RWPE2 (cell line): ENCODE data around the gene APBA1.

ENCODE experiments used
- ATAC-seq: fragments of 200-7000 bp; cut with Tn5 transposase; 3 replicates; pipeline ENCODE4 v1.9.1; 2021; ENCODE audit warnings: low read depth
- DNase-seq: peaks from one replicate; pipeline ENCODE4 v3.0.0-alpha.2; 2020; ENCODE audit warnings: low spot score
- H3K27ac ChIP-seq: fragments of 450-650 bp; 2 replicates; pipeline ENCODE4 v1.5.1; 2017; ENCODE audit warnings: mild to moderate bottlenecking; ENCODE audit not compliant: poor library complexity, severe bottlenecking
- H3K27me3 ChIP-seq: fragments of 250-450 bp; sonication (Bioruptor Pico); 2 replicates; pipeline ENCODE4 v1.5.1; 2021; ENCODE audit warnings: mild to moderate bottlenecking, moderate library complexity; ENCODE audit not compliant: insufficient read depth, poor library complexity, severe bottlenecking
- H3K36me3 ChIP-seq: fragments of 250-450 bp; sonication (Bioruptor Pico); 2 replicates; pipeline ENCODE4 v1.5.1; 2020; ENCODE audit warnings: low read depth, mild to moderate bottlenecking, moderate library complexity
- H3K4me1 ChIP-seq: fragments of 250-450 bp; sonication (Bioruptor Pico); 2 replicates; pipeline ENCODE4 v1.5.1; 2021; ENCODE audit warnings: mild to moderate bottlenecking, moderate library complexity; ENCODE audit not compliant: insufficient read depth, poor library complexity, severe bottlenecking
- H3K4me3 ChIP-seq: fragments of 250-450 bp; sonication (Bioruptor Pico); 2 replicates; pipeline ENCODE4 v1.5.1; 2021; ENCODE audit warnings: mild to moderate bottlenecking, moderate library complexity; ENCODE audit not compliant: severe bottlenecking
- H3K9me3 ChIP-seq: fragments of 250-450 bp; sonication (Bioruptor Pico); 2 replicates; pipeline ENCODE4 v1.5.1; 2021; ENCODE audit warnings: mild to moderate bottlenecking, moderate library complexity; ENCODE audit not compliant: severe bottlenecking
- CTCF ChIP-seq: fragments of 450-650 bp; IDR thresholded peaks from one replicate; pipeline ENCODE4 v1.5.1; 2017; ENCODE audit warnings: mild to moderate bottlenecking, moderate library complexity; ENCODE audit not compliant: poor library complexity, severe bottlenecking

Gene APBA1

GRCh38 chr9:69549310-69550202, 122.6 kb downstream of the APBA1 start:
- Histone ChIP-seq H3K9me3 (no peaks in the 10 kb centered on the region), H3K4me1 (no peaks in the 10 kb centered on the region), H3K27me3 (peaks cover 4% of the 10 kb centered on the region), H3K36me3 (no peaks in the 10 kb centered on the region), H3K4me3 (no peak overlapping the region), H3K27ac (no peak overlapping the region)
- DNase-seq = no peak
- peak; percentile 58; the same call in 1 of the 3 replicates for ATAC-seq
- TF ChIP-seq CTCF = peak; percentile 92

GRCh38 chr9:69548681-69549080, 123.5 kb downstream of the APBA1 start:
- TF ChIP-seq CTCF = no peak
- Histone ChIP-seq H3K27ac (no peak overlapping the region), H3K27me3 (peaks cover 4% of the 10 kb centered on the region), H3K9me3 (no peaks in the 10 kb centered on the region), H3K4me1 (no peaks in the 10 kb centered on the region), H3K4me3 (no peak overlapping the region), H3K36me3 (no peaks in the 10 kb centered on the region)
- ATAC-seq = no peak
- no peak for DNase-seq

GRCh38 chr9:69546265-69546664, 125.9 kb downstream of the APBA1 start:
- DNase-seq = no peak

GRCh38 chr9:69542942-69543704, 129.0 kb downstream of the APBA1 start:
- ATAC-seq (no peak), DNase-seq (no peak)
- Histone ChIP-seq H3K4me3 (no peak overlapping the region), H3K9me3 (no peaks in the 10 kb centered on the region), H3K27me3 (no peaks in the 10 kb centered on the region), H3K4me1 (no peaks in the 10 kb centered on the region), H3K27ac (no peak overlapping the region), H3K36me3 (no peaks in the 10 kb centered on the region)
- TF ChIP-seq CTCF = no peak

More at GRCh38 chr9:69546265-69546664, 125.9 kb downstream of the APBA1 start:
- TF ChIP-seq CTCF = peak; percentile 44
- Histone ChIP-seq H3K36me3 (no peaks in the 10 kb centered on the region), H3K4me1 (no peaks in the 10 kb centered on the region), H3K9me3 (no peaks in the 10 kb centered on the region), H3K27ac (no peak overlapping the region), H3K4me3 (no peak overlapping the region), H3K27me3 (peaks cover 4% of the 10 kb centered on the region)
- ATAC-seq = peak; percentile 46; the same call in 1 of the 3 replicates
